ENCODE measurements around the gene TOP2A. TPM values are rescaled to one million over a fixed set of nuclear protein-coding genes. Genes with fewer than 3 reads are reported as not detected.
A peak's percentile ranks its signal among the peaks of the same experiment; 100 is the strongest.

The TOP2A gene, protein sequence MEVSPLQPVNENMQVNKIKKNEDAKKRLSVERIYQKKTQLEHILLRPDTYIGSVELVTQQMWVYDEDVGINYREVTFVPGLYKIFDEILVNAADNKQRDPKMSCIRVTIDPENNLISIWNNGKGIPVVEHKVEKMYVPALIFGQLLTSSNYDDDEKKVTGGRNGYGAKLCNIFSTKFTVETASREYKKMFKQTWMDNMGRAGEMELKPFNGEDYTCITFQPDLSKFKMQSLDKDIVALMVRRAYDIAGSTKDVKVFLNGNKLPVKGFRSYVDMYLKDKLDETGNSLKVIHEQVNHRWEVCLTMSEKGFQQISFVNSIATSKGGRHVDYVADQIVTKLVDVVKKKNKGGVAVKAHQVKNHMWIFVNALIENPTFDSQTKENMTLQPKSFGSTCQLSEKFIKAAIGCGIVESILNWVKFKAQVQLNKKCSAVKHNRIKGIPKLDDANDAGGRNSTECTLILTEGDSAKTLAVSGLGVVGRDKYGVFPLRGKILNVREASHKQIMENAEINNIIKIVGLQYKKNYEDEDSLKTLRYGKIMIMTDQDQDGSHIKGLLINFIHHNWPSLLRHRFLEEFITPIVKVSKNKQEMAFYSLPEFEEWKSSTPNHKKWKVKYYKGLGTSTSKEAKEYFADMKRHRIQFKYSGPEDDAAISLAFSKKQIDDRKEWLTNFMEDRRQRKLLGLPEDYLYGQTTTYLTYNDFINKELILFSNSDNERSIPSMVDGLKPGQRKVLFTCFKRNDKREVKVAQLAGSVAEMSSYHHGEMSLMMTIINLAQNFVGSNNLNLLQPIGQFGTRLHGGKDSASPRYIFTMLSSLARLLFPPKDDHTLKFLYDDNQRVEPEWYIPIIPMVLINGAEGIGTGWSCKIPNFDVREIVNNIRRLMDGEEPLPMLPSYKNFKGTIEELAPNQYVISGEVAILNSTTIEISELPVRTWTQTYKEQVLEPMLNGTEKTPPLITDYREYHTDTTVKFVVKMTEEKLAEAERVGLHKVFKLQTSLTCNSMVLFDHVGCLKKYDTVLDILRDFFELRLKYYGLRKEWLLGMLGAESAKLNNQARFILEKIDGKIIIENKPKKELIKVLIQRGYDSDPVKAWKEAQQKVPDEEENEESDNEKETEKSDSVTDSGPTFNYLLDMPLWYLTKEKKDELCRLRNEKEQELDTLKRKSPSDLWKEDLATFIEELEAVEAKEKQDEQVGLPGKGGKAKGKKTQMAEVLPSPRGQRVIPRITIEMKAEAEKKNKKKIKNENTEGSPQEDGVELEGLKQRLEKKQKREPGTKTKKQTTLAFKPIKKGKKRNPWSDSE (N-terminal part only)
- total RNA-seq = 1 to 10 TPM in 1 of 2 donors, under 1 TPM in 1; 0.47 to 4.2 TPM
- long read RNA-seq, partial matches to known transcripts = 1 of 1 reads
- long read RNA-seq, other reads (novel, unspliced or antisense) = 0 of 1 reads

DNA sequence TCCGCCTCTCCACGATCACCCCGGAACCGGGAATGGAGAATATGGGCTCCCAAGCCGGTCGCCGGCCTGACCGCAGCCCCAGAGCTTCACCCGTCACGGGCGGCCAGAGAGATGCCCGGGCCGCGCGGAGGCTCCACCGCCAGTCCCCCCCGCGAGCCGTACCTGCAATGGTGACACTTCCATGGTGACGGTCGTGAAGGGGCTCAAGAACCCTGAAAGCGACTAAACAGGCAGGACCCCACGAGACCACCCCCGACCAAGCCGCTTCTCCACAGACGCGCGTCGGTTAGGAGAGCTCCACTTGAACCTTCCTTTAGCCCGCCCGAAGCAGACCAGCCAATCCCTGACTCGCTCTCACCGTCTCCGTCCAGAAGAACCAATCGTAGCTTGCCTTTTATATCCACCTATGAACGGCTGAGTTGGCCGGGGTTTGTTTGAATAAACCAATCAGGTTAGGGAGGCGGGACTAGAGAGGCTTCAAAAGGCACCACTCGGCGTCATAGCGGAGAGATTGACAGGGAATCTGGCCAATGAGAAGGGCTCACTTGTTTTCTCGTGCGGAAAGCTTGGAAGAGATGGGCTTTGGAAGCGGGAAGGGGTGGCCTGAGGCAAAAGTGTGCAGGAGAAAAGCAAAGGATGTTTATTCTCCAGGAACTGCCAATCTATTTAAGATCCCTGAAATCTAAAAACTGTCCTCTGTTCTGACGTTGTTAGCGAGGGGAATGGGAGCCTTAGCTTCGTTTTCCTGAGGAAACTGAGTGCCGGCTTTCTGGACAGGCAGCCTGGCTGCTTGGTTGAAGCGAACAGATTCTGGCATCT lies at the start of gene TOP2A:
TSS of gene TOP2A (minus strand) at position 288 of the 819 bp plus-strand sequence. CDS start at position 183, 105 bp downstream.
- DNase-seq (peak; percentile 95), ATAC-seq (peak; percentile 100)
- intact Hi-C loops (cut with DNase I) = loop anchor here (5.0 to 10.0 kb wide), 3 partner anchors 53 to 116 kb away; partner anchors contain the start of genes GJD3 (in 1 of the 2) and RARA (in 1 of the 2)

DNA sequence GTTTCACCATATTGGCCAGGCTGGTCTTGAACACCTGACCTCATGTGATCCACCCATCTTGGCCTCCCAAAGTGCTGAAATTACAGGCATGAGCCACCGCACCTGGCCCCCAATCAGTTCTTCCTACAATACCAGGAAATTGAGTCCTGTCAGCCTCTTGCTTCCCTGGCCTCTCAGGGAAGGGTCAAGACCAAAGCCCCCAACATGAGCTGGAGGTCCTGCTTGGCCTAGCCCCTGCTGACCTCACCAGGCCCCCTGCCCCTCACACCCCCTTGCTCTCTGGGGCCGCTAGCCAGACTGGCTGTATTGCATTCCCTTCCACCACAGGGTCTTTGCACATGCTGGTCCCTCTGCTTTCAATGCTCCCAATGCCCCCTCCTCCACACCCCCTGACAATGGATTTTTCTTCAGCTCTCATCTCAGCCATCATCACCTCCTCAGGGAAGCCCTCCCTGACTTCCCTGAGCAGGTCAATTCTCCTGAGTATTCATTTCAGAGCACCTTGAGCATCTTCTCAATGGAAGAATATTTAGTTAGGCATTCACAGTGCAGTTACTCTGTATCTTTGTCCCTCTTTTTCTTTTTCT lies 49.7 kb upstream of the TOP2A start:
- ATAC-seq (no peak), DNase-seq (no peak)
- intact Hi-C loops (cut with DNase I) = no loop called here

DNA sequence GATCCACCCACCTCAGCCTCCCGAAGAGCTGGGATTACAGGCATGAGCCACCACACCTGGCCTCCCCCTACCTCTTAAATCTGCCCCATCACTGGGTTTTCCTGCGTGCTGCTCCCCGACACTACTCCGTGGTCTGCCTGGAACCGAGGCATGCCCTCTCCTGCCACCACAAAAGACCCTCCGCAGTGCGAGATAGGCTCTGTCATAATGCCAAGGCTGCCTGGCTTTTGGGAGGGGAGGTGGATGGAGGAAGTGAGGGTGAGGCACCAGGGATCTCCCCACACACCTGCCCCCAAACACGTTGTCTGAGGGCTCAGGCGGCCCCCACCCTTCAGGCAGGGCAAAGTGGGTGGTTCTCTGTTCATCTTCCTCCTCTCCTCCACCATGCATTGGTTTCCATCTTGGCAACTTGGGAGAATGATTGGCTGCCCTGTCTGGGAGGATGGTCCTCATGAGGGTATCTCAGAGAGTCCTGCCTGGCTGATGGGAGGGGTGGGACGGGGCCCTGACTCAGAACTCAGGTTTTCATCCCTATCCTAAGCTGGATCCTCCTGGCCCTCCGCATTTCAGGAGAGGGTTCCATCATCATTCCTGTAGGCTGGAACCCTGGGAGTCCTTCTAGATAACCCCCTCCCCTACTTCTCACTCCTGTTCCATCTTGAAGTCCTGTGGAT lies 48.7 kb upstream of the TOP2A start:
- ATAC-seq = no peak
- DNase-seq = no peak
- intact Hi-C loops (cut with DNase I) = no loop called here

DNA sequence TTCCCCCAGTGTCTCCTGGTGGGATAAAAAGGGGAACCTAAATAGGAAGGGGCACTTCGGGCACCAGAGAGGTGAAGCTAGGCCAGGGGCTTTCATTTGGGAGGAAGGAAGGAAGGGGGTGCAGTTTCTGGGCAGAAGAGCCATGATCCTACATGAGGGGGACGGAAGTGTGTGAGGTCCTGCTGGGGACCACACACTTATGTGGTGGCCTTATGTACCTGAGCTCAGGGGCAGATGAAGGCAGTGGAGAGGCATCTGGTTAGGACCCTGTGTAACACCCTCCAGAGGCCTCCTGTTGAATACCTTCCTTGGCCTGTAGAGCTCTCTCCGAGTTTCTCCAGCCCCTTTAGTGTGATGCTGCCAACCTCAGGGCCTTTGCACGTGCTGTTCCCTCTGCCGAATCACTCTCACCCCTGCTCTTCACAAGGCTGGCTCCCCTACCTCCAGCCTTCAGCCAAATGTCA lies 46.7 kb upstream of the TOP2A start:
- no peak for DNase-seq
- no peak for ATAC-seq
- intact Hi-C loops (cut with DNase I) = no loop called here

DNA sequence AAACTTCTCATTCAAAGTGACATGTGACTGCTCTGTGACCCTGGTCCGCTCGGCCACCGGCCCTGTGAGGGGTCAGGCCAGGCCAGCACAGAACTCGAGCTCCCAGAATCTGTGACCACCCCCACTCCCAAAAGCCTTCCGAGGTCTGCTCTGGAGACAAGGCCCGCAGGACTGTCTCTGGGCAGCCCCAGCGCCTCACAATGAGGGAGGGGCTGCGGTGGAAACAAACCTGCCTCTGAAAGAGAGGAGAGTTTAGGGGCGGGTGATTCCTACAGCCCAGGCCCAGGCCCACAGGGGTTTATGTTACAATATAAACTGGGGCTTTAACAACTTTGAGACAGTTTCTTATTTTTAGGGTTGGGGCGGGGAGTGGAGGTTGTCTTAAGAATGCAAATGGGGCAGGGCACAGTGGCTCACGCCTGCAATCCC lies 45.4 kb upstream of the TOP2A start:
- intact Hi-C loops (cut with DNase I) = no loop called here
- DNase-seq (peak; percentile 31), ATAC-seq (peak in 1 of 2 donors; percentile 38)

DNA sequence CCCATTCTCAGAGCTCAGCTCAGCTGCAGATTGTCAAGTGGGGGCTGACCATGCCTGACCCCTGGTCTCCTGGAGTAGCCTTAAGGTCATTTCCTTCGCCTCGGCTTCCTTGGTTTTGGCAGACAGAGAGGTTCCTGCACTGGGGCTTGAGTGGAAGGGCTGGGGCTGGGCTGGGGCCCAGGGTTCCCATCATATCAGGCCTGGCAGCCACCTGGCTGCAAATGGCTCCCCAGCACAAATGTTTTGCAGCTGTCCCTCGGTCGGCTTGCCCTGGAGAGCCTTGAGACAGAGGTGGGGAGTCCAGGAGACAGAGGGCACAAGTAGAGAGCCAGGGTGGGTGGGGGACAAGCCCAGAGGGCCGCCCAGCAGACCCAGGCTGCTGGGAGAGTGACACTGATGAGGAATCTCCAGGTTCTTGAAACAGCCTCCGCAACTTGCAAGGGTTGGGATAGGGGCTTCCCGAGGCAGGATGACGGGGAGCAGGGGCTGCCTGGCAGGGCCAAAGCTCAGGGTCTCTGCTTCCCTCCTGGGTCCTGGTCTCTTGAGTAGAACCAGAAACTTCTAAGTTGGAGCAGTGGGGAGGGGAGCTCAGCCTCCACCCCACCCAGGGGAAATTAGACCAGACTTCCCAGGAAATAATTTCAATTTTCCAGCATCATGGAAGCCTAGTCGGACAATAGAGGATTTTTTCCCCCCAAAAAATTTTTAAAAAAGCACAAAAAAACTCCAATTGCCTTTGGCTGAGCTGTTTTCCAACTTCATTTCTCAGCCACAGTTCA lies 44.8 kb upstream of the TOP2A start:
- intact Hi-C loops (cut with DNase I) = no loop called here
- DNase-seq = peak; percentile 30
- peak; percentile 7 to 39 for ATAC-seq

DNA sequence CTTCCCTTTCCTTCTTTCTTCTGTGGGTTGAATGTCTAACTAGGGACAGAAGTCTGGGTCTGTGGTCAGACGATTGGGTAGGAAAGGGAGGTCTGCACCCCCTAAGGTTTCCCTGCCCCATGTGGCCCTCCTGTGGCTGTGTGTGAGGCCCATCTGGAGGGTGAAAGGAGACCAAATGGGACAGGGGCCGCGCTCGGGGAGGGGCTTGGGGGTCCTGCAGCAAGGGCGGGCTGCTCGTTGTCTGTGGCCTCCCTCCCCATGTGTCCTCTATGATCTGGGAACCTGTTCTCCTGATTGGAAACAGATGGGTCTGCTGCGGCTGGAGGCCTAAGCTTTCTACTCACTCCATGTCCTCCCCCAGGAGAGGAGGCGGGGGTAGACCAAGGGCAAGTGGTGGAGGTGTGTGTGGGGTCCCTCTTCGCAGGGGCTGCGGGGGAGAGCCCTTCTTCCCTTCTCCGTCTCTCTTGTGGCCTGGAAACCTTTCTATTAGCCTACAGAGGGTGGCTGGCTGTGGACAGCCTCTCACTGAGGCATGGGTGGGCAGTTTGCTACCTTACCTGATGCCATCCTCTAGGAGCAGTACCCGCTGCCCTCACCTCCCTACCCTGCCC lies 44.1 kb upstream of the TOP2A start:
- ATAC-seq (peak; percentile 2), DNase-seq (no peak)
- intact Hi-C loops (cut with DNase I) = no loop called here

DNA sequence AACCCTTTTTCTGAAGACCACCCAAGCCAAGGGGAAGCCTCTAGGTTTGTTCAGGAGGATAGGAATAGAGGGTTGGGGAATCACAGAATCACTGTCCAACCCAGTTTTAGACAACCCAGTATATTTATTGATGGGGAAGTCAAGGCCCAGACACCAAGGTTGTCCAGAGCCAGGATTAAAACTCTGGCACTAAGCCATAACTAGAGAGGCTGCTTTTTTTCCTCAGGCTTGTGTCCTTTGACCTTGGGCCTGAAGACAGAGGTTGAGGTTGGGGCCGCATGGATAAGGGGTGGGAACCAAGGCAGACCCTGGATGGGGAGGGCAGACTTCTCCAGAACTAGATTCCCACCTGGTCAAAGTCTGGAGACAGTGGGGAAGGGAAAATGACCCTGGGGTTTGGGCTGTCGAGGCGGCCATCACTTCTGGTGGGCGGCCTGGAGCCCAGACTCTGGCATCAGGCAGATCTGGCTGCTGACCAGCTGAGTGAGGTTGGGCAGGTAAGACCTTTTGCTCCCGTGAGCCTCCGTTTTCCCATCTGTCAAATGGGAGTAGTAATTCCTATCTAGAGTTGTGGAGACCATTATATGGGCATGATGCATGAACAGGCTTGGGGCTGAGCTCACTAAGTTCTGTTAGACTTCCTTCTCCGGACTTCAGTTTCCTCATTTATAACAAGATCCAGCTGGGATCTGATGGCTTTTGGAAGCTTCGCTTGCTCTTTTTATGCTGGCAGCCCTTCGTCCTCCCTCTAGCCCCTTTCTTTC lies 43.5 kb upstream of the TOP2A start:
- ATAC-seq = peak in 1 of 2 donors; percentile 2
- DNase-seq = no peak
- intact Hi-C loops (cut with DNase I) = no loop called here

DNA sequence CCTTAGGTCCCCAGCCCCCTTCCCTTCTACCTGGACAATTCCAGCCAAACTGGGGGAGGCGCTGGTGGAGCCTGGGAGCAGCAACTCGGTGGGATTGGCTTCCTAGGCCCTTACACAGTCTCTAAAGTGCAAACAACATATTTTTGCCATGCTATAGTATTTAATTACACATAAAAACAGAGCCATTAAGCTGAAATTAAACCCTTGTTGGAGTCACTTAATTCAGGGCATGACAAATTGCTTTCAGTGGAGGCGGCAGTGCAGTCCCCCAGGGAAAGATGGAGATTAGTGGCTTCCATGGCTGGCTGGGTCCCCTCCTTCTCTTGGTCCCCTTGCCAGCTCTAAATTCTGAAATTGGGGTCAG lies 42.9 kb upstream of the TOP2A start:
- intact Hi-C loops (cut with DNase I) = no loop called here
- no peak for ATAC-seq
- no peak for DNase-seq

DNA sequence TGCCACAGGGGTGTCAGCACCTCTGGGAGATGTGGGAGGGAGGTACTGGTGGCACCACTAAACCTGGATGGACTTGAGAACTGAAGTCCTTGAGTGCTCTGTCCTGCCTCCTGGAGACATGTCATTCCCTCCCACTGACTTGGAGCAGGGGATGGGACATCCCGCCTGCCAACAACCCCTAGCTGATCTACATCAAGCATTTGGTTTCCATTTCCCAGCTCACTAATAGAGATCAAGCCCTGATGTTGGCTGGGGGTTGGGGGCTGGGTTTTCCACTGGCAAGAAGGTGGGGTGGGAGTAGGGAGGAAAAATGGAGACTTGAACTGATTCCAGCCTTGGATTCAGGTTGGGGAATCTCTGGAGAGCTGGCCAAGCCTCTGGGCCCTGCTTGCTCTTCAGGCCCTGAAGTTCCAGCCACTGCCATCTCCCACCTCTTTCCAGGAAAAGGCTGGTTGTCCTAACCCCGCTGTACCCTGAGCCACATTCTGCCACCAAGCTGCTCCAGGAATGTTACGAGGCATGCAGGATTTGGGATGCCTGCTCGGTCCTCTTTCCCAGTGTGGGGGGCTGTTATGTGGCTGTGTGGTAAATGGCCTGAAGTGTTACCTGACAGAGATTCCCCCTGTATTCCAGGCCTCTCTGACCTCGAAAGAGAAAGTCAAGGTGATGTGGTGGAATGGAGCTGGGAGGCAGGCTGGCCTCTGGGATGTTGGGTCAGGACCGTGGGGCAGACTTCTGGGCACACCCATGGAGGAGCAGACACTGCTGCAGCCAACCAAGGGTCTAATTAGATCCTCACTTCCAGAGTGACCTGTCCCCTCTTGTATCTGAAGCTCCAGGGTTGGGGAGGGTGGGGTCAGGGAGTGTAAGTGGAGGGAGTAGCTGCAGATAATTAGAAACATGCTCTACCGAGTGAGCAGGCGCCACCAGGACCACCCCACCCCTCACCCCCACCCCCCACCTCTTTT lies 42.2 kb upstream of the TOP2A start:
- no peak for DNase-seq
- intact Hi-C loops (cut with DNase I) = no loop called here
- ATAC-seq = no peak

DNA sequence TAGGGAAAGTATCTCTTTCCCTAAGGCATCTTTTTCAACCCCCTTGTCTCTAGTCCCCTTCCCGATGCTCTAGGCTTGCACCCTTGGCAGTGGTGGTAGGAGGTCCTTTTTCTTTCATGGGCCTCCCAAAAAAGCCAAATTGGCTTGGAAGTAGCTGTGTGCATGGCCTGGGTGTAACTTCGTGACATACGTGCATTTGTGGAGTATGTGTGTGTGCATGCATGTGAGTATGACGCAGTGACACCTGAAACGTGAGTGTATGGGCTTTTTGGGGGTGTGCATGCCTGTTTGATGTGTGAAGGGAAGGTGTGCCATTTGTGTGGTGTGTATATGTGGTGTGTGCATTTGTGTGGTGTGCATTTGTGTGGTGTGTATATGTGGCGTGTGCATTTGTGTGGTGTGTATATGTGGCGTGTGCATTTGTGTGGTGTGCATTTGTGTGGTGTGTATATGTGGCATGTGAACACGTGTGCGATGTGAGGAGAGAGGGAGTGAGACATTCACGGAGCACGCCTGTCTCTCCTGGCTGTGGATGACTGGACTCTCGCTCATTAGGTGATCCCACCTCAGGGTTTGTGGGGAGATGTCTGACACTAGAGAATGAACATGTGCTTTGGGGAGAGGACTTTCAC lies 41.3 kb upstream of the TOP2A start:
- intact Hi-C loops (cut with DNase I) = no loop called here
- ATAC-seq = no peak
- DNase-seq = no peak

DNA sequence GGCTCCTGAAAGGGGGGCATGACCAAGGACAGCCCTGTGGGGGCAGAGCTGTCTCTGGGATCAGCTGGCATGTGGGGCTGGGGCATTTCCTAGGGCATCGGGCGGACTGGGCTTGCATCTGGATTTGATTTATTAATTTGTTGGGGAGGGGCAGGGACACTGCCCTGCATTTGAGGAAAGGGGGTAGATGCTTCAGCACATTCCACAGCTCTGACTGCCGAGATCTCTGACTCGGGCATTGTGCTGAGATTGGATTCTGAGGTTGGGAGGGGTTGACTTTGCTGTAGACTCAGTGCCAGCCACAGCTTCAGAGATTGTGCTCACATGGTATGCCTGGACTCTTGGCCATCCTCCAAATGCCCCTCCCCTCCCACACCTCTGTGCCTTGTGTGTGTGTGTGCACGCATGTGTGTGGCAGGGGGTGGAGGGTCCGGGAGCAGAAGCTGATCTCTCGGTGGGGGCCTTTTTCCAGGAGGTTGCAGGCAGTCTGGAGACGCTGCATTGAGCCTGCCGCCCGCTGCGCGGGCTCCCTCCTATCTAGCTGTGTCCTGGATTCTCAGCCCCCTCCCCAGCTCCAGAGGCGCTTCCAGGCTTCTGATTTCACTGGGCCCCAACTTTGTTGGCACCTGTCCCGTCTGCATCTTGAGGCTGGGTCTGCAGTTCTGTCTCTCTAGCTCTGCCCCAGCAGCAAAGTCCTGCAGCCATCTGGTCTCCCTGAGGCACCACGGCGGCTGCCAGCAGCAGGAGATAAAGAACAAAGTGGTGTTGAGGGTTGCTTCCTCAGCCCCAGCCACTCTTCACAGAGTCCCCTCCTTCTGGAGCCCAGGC lies 40.5 kb upstream of the TOP2A start:
- peak; percentile 32 to 43 for ATAC-seq
- intact Hi-C loops (cut with DNase I) = no loop called here
- peak; percentile 50 for DNase-seq

DNA sequence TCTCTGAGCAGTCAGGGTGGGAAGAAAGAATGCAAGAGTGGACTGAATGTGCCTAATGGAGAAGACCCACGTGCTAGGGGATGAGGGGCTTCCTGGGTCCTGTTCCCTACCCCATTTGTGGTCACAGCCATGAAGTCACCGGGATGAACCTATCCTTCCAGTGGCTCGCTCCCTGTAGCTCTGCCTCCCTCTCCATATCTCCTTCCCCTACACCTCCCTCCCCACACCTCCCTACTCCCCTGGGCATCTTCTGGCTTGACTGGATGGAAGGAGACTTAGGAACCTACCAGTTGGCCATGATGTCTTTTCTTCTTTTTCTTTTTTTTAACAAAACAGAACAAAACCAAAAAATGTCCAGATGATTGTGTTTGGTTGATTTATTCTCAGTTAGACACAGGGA lies 39.7 kb upstream of the TOP2A start:
- peak; percentile 14 for DNase-seq
- no peak for ATAC-seq
- intact Hi-C loops (cut with DNase I) = no loop called here

Data from left cardiac atrium (tissue), 4 donors.